Body of pancreas (tissue), 4 donors: ENCODE measurements around the gene GRB2.

Experiments used
- POLR2A ChIP-seq, 3 donors: fragments of 450-650 bp; IDR thresholded peaks; one replicate each; pipeline ENCODE4 v1.6.1; 2016; ENCODE audit warnings: antibody characterized with exemption in 3 of 3, mild to moderate bottlenecking in 2 of 3
- TF ChIP-seq, protein P1 (sequence below), 7 experiments: fragments of 450-650 bp in 4 of 7; fragments of 200-600 bp in 3 of 7; sonication (generic) in 3 of 7; IDR thresholded peaks; one replicate each; pipeline ENCODE4 v1.5.1; 2016 to 2019; ENCODE audit warnings: antibody characterized with exemption in 7 of 7

GRCh38 chr17:75287221-75287620 lies 118.3 kb downstream of the GRB2 start:
- TF ChIP-seq, protein P1, sequence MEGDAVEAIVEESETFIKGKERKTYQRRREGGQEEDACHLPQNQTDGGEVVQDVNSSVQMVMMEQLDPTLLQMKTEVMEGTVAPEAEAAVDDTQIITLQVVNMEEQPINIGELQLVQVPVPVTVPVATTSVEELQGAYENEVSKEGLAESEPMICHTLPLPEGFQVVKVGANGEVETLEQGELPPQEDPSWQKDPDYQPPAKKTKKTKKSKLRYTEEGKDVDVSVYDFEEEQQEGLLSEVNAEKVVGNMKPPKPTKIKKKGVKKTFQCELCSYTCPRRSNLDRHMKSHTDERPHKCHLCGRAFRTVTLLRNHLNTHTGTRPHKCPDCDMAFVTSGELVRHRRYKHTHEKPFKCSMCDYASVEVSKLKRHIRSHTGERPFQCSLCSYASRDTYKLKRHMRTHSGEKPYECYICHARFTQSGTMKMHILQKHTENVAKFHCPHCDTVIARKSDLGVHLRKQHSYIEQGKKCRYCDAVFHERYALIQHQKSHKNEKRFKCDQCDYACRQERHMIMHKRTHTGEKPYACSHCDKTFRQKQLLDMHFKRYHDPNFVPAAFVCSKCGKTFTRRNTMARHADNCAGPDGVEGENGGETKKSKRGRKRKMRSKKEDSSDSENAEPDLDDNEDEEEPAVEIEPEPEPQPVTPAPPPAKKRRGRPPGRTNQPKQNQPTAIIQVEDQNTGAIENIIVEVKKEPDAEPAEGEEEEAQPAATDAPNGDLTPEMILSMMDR (IDR thresholded peaks at IDR 0.05): no peak
- TF ChIP-seq POLR2A (IDR thresholded peaks at IDR 0.05): no peak
